Measurements from ENCODE around the gene C11orf16. TPM values are rescaled to one million over a fixed set of nuclear protein-coding genes. Genes with fewer than 3 reads are reported as not detected.
"Not testable (repeated sequence)": the region's sequence is repeated elsewhere in the genome, so short reads cannot be mapped to it uniquely, and the experiment has no call there.

Gene C11orf16
- total and polyA plus RNA-seq, 12 donors = 0.07 TPM; not detected in 11

DNA sequence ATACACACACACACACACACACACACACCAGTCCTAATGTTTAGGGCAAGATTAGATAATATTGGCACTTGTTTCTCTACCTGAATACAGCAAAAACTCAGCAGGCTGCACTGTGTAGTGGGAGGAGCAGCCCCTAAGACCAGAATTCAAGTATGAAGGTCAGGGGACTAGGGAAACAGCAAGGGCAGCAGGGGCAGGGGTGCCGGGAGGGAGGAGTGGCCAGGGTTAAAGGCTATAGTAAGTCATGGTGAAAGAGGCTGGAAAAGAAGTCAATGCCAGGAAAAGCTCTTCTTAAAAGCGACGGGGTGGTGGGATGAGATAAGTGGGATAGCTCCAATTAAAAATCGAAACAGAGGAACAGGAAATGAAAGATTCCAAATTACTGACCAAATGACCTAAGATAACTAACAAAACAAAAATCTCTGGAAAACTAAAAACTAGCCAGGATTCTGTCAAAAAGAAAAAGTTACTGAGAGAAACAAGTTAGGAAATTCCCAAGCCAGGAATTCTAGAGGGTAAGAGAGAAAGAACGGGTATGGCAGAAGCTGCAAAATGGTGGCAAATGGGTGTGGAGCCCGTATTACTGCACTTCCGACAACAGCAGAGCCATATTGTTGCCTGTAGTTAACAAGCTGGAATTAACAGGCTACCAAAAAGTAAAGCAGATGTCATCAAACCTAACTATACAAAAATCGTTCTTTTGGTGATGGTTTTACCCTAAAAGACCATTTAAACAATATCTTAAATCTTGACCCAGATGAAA lies 8.8 kb upstream of the C11orf16 start:
- H3K4me1 ChIP-seq (replicated peaks in 1 of 2) = no peaks in the 10 kb centered on the region

DNA sequence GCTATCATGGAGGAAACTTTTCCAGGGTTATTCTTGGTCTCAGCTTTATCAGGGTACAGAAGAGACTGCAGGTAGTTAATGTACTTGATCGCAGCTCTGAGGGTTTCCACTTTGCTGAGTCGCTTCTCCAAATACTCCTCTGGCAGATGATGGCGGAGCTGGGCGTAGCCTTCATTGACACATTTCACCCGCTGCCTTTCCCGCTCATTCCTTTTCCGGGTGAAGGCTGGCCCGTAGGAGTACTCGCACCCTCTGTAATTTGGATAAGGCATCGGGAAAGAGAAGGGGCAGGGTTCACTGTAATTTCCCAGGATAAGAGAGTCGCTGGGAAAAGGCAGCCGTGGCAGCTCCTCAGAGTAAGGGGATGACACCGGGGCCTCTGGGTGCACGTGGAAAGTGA lies 4.9 kb upstream of the C11orf16 start:
- intact Hi-C loops (cut with DNase I) = no loop called here
- Histone ChIP-seq H3K4me3 (no peak overlapping the region), H3K36me3 (replicated peaks in 1 of 2) (no peaks in the 10 kb centered on the region), H3K9me3 (replicated peaks in 1 of 3) (no peaks in the 10 kb centered on the region), H3K27me3 (no peaks in the 10 kb centered on the region), H3K27ac (no peak overlapping the region), H3K4me1 (replicated peaks in 1 of 2) (no peaks in the 10 kb centered on the region)
- no peak for DNase-seq
- TF ChIP-seq POLR2A (IDR thresholded peaks at IDR 0.05) (no peak), CTCF (IDR thresholded peaks at IDR 0.05) (no peak)
- 85 to 93% (median 86%) methylated on average over 13 to 14 of the region's 14 CpGs for WGBS, 4 donors

More for the DNA sequence above, 8.8 kb upstream of the C11orf16 start:
- Histone ChIP-seq H3K9me3 (replicated peaks in 1 of 3) (no peaks in the 10 kb centered on the region), H3K4me3 (no peak overlapping the region), H3K27ac (peak overlapping the region in 1 of 5 donors; percentile 34), H3K27me3 (no peaks in the 10 kb centered on the region), H3K36me3 (replicated peaks in 1 of 2) (no peaks in the 10 kb centered on the region)
- WGBS, 4 donors = 49 to 58% (median 57%) methylated on average over 8 of the region's 8 CpGs
- intact Hi-C loops (cut with DNase I) = no loop called here
- no peak for DNase-seq
- no peak for TF ChIP-seq POLR2A (IDR thresholded peaks at IDR 0.05)
- TF ChIP-seq CTCF (IDR thresholded peaks at IDR 0.05) = no peak

- intact Hi-C loops (cut with DNase I) = no loop called here
- Histone ChIP-seq H3K27me3 (no peaks in the 10 kb centered on the region), H3K4me1 (replicated peaks in 1 of 2) (no peaks in the 10 kb centered on the region), H3K36me3 (replicated peaks in 1 of 2) (no peaks in the 10 kb centered on the region), H3K27ac (no peak overlapping the region), H3K9me3 (replicated peaks in 1 of 3) (no peaks in the 10 kb centered on the region), H3K4me3 (no peak overlapping the region)
- WGBS, 4 donors = 90 to 94% (median 92%) methylated on average over 9 to 10 of the region's 10 CpGs
- TF ChIP-seq POLR2A (IDR thresholded peaks at IDR 0.05) = no peak
- no peak for TF ChIP-seq CTCF (IDR thresholded peaks at IDR 0.05)
- DNase-seq = no peak
These were observed 4.4 kb upstream of the C11orf16 start for GRCh38 chr11:8937159-8937558.

- DNase-seq; H3K9me3 ChIP-seq (replicated peaks in 1 of 3); H3K4me3 ChIP-seq; H3K27me3 ChIP-seq; H3K27ac ChIP-seq; H3K36me3 ChIP-seq (replicated peaks in 1 of 2); H3K4me1 ChIP-seq (replicated peaks in 1 of 2); intact Hi-C loops (cut with DNase I): not testable (repeated sequence)
- WGBS, 4 donors = 75 to 90% (median 89%) methylated on average over 2 of the region's 2 CpGs
These were observed 3.0 kb upstream of the C11orf16 start for GRCh38 chr11:8935789-8936188.
